K562 (cell line): ENCODE measurements around the gene OR2D2. TPM values are rescaled to one million over a fixed set of nuclear protein-coding genes. Genes with fewer than 3 reads are reported as not detected.

ENCODE experiments used
- CBX2 ChIP-seq: fragments of 200-600 bp; sonication (generic); IDR thresholded peaks from one replicate; pipeline ENCODE4 v1.6.1; 2012; ENCODE audit warnings: mild to moderate bottlenecking, low read length, inconsistent platforms; ENCODE audit not compliant: insufficient read depth, poor library complexity, severe bottlenecking
- DPF2 ChIP-seq: fragments of 450-650 bp; IDR thresholded peaks from 2 replicates; pipeline ENCODE4 v1.6.1; 2016
- GATAD2B ChIP-seq: fragments of 450-650 bp; IDR thresholded peaks from 2 replicates; pipeline ENCODE4 v1.6.1; 2017; ENCODE audit warnings: mild to moderate bottlenecking, borderline replicate concordance
- HDAC8 ChIP-seq: fragments of 450-650 bp; IDR thresholded peaks from 2 replicates; pipeline ENCODE4 v1.6.1; 2016; ENCODE audit warnings: mild to moderate bottlenecking, missing genetic modification characterization, moderate library complexity, missing compliant biosample characterization
- HSF4 ChIP-seq: fragments of 250-450 bp; sonication (Bioruptor Pico); IDR thresholded peaks from 2 replicates; pipeline ENCODE4 v2.1.2; 2022; ENCODE audit warnings: mild to moderate bottlenecking, moderate library complexity, borderline replicate concordance
- JUN ChIP-seq, 2 experiments: sonication (generic) in 1 of 2; formaldehyde crosslinking in 1 of 2; IDR thresholded peaks; 2 replicates each; pipeline versions ENCODE4 v1.6.1 to v1.8.0; 2012 to 2022; ENCODE audit warnings: borderline replicate concordance in 2 of 2, mild to moderate bottlenecking in 2 of 2, improper control_type of control experiment in 1 of 2, low read depth in 1 of 2, low read length in 1 of 2, missing genetic modification reagents in 1 of 2
- KLF6 ChIP-seq: fragments of 250-450 bp; sonication (Bioruptor Pico); IDR thresholded peaks from 2 replicates; pipeline ENCODE4 v1.4.0; 2020; ENCODE audit warnings: mild to moderate bottlenecking, moderate library complexity, borderline replicate concordance
- MIER1 ChIP-seq: fragments of 450-650 bp; IDR thresholded peaks from 2 replicates; pipeline ENCODE4 v1.6.1; 2016; ENCODE audit warnings: antibody characterized with exemption, mild to moderate bottlenecking, low read depth
- NR1H2 ChIP-seq: sonication (generic); formaldehyde crosslinking; IDR thresholded peaks from 2 replicates; pipeline ENCODE4 v1.4.0; 2020; ENCODE audit warnings: mild to moderate bottlenecking, missing genetic modification reagents
- NUFIP1 ChIP-seq: fragments of 450-650 bp; IDR thresholded peaks from 2 replicates; pipeline ENCODE4 v1.6.1; 2018; ENCODE audit not compliant: partially characterized antibody
- TGIF2 ChIP-seq: sonication (generic); formaldehyde crosslinking; IDR thresholded peaks from 2 replicates; pipeline ENCODE4 v1.8.1; 2022; ENCODE audit warnings: mild to moderate bottlenecking, missing genetic modification reagents, moderate library complexity
- ZBTB1 ChIP-seq: sonication (generic); formaldehyde crosslinking; IDR thresholded peaks from 2 replicates; pipeline ENCODE4 v1.8.1; 2023; ENCODE audit warnings: missing genetic modification reagents, low read depth, mild to moderate bottlenecking, borderline replicate concordance
- ZNF239 ChIP-seq: fragments of 250-450 bp; sonication (Bioruptor Pico); IDR thresholded peaks from 2 replicates; pipeline ENCODE4 v1.4.0; 2020; ENCODE audit warnings: mild to moderate bottlenecking
- ZNF717 ChIP-seq: fragments of 250-450 bp; sonication (Bioruptor Pico); IDR thresholded peaks from 2 replicates; pipeline ENCODE4 v1.5.0; 2021
- ZNF780A ChIP-seq: fragments of 250-450 bp; sonication (Bioruptor Pico); IDR thresholded peaks from 2 replicates; pipeline ENCODE4 v1.5.0; 2021; ENCODE audit warnings: mild to moderate bottlenecking
- ZNF79 ChIP-seq: fragments of 250-450 bp; sonication (Bioruptor Pico); IDR thresholded peaks from 2 replicates; pipeline ENCODE4 v1.4.0; 2020; ENCODE audit warnings: low read depth, mild to moderate bottlenecking, moderate library complexity
- polyA plus RNA-seq, 8 experiments: library from polyadenylated mRNA; depleted of rRNA in 4 of 8; stranded (reverse) in 5 of 8; unstranded in 3 of 8; fragments of >200 nt; fragmentation: Nextera tagmentation in 2 of 8; fragmentation: Illumina TruSeq in 1 of 8; extraction: Ambion mirVana in 2 of 8; extraction: Trizol in 1 of 8; gene quantifications; 2 replicates each; pipeline versions ENCODE4 v1.2.1 to v1.2.3, GENCODE V29; 2011 to 2014; ENCODE audit warnings: inconsistent platforms in 1 of 8, missing spikeins in 1 of 8
- total RNA-seq, 7 experiments: library from RNA; depleted of rRNA in 6 of 7; stranded (reverse); fragments of >200 nt in 6 of 7; fragmentation: Illumina TruSeq in 2 of 7; extraction: Trizol in 2 of 7; gene quantifications; 2 replicates each; pipeline versions ENCODE4 v1.2.1 to v1.2.3, GENCODE V29; 2011 to 2021; ENCODE audit warnings: low replicate concordance in 1 of 7
- TF ChIP-seq, protein P1 (sequence below): sonication (generic); formaldehyde crosslinking; IDR thresholded peaks from 2 replicates; pipeline ENCODE4 v1.8.0; 2022; ENCODE audit warnings: missing genetic modification reagents, mild to moderate bottlenecking, borderline replicate concordance
- TF ChIP-seq, protein P2 (sequence below): sonication (generic); formaldehyde crosslinking; IDR thresholded peaks from 2 replicates; pipeline ENCODE4 v1.8.1; 2023; ENCODE audit warnings: mild to moderate bottlenecking, missing genetic modification reagents, moderate library complexity
- TF ChIP-seq, protein P3 (sequence below), 2 experiments: fragments of 450-650 bp in 1 of 2; sonication (generic) in 1 of 2; formaldehyde crosslinking in 1 of 2; IDR thresholded peaks in 1 of 2; conservative IDR thresholded peaks in 1 of 2; 2 replicates each; pipeline versions ENCODE4 v1.6.1 to v1.8.1; 2016 to 2023; ENCODE audit warnings: mild to moderate bottlenecking in 2 of 2, moderate library complexity in 2 of 2, inconsistent platforms in 1 of 2, missing genetic modification reagents in 1 of 2
- TF ChIP-seq, protein P4 (sequence below): fragments of 450-650 bp; IDR thresholded peaks from 2 replicates; pipeline ENCODE4 v1.6.1; 2016; ENCODE audit warnings: mild to moderate bottlenecking

Gene OR2D2
- total and polyA plus RNA-seq, 9 of the 15 experiments (the other 6 are each of a cell fraction or from before 2014, with no cell fraction given) = 0.10 to 1.0 (median 0.57) TPM; not detected in 2

DNA sequence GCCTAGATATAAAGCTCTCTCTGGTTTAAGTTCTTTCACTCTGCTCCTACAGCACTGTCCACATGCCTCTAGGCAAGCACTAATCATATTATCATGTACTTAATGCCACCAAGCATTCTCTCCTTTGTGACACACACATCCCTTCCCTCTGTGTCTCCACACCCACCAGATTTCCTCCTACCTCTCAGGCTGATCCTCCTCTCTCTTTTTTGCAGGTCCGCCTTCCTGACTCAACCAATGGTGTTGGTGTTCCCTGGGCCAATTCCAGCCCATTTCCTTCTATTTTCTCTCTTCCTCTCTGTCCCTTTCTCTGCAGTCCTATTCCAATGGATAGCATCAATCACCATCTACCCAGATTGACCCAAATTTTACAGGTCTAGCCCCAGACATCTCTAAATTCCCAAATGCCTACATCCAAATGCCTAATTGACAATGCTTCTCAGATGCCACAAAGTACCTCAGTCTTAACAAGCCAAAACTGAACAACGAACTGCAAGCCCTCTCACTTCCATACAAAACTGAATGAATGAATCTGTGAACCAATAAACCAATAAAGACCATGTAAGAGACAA is 33.4 kb upstream of the OR2D2 start (continued):
- TF ChIP-seq KLF6 (CRISPR knock-in tag) = 0 out of 2 replicates have a peak, but pooled peaks have one; percentile 14
- TF ChIP-seq GATAD2B = no peak
- 0 out of 2 replicates have a peak, but pooled peaks have one; percentile 49 for TF ChIP-seq NR1H2
- TF ChIP-seq HSF4 (CRISPR knock-in tag) = no peak
- TF ChIP-seq ZNF717 (CRISPR knock-in tag) = no peak
- no peak for TF ChIP-seq ZBTB1
- TF ChIP-seq, protein P1, sequence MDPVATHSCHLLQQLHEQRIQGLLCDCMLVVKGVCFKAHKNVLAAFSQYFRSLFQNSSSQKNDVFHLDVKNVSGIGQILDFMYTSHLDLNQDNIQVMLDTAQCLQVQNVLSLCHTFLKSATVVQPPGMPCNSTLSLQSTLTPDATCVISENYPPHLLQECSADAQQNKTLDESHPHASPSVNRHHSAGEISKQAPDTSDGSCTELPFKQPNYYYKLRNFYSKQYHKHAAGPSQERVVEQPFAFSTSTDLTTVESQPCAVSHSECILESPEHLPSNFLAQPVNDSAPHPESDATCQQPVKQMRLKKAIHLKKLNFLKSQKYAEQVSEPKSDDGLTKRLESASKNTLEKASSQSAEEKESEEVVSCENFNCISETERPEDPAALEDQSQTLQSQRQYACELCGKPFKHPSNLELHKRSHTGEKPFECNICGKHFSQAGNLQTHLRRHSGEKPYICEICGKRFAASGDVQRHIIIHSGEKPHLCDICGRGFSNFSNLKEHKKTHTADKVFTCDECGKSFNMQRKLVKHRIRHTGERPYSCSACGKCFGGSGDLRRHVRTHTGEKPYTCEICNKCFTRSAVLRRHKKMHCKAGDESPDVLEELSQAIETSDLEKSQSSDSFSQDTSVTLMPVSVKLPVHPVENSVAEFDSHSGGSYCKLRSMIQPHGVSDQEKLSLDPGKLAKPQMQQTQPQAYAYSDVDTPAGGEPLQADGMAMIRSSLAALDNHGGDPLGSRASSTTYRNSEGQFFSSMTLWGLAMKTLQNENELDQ (CRISPR knock-in tag) = no peak
- TF ChIP-seq HDAC8 = no peak
- TF ChIP-seq CBX2 = no peak
- no peak for TF ChIP-seq JUN (IDR thresholded peaks at IDR 0.05; ENCODE audit: borderline replicate concordance, low read depth, low read length)
- no peak for TF ChIP-seq JUN (CRISPR knock-in tag; IDR thresholded peaks at IDR 0.05; ENCODE audit: borderline replicate concordance)
- TF ChIP-seq ZNF239 (CRISPR knock-in tag) = no peak
- TF ChIP-seq DPF2 = peak; percentile 24
- TF ChIP-seq, protein P2, sequence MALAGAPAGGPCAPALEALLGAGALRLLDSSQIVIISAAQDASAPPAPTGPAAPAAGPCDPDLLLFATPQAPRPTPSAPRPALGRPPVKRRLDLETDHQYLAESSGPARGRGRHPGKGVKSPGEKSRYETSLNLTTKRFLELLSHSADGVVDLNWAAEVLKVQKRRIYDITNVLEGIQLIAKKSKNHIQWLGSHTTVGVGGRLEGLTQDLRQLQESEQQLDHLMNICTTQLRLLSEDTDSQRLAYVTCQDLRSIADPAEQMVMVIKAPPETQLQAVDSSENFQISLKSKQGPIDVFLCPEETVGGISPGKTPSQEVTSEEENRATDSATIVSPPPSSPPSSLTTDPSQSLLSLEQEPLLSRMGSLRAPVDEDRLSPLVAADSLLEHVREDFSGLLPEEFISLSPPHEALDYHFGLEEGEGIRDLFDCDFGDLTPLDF (CRISPR knock-in tag) = no peak
- TF ChIP-seq MIER1 = 0 out of 2 replicates have a peak, but pooled peaks have one; percentile 53
- TF ChIP-seq, protein P3, sequence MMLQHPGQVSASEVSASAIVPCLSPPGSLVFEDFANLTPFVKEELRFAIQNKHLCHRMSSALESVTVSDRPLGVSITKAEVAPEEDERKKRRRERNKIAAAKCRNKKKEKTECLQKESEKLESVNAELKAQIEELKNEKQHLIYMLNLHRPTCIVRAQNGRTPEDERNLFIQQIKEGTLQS (IDR thresholded peaks at IDR 0.05) = no peak
- TF ChIP-seq, protein P3 (CRISPR knock-in tag; conservative IDR thresholded peaks at IDR 0.05) = no peak
- TF ChIP-seq ZNF79 = no peak
- no peak for TF ChIP-seq ZNF780A (CRISPR knock-in tag)
- TF ChIP-seq TGIF2 (CRISPR knock-in tag) = no peak
- TF ChIP-seq, protein P4, sequence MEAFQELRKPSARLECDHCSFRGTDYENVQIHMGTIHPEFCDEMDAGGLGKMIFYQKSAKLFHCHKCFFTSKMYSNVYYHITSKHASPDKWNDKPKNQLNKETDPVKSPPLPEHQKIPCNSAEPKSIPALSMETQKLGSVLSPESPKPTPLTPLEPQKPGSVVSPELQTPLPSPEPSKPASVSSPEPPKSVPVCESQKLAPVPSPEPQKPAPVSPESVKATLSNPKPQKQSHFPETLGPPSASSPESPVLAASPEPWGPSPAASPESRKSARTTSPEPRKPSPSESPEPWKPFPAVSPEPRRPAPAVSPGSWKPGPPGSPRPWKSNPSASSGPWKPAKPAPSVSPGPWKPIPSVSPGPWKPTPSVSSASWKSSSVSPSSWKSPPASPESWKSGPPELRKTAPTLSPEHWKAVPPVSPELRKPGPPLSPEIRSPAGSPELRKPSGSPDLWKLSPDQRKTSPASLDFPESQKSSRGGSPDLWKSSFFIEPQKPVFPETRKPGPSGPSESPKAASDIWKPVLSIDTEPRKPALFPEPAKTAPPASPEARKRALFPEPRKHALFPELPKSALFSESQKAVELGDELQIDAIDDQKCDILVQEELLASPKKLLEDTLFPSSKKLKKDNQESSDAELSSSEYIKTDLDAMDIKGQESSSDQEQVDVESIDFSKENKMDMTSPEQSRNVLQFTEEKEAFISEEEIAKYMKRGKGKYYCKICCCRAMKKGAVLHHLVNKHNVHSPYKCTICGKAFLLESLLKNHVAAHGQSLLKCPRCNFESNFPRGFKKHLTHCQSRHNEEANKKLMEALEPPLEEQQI = peak; percentile 74; the same call in 1 of the 2 replicates
- no peak for TF ChIP-seq NUFIP1
